Fibroblast of lung (primary cell): ENCODE data around the gene MRTO4.

Experiments
- CTCF ChIP-seq, 2 donors: IDR thresholded peaks in 1 of 2; conservative IDR thresholded peaks in 1 of 2; 1 replicate in 1 of 2; 2 replicates in 1 of 2; pipeline ENCODE4 v1.5.1; 2011 to 2012; ENCODE audit warnings: low read length in 2 of 2, control low read depth in 1 of 2, inconsistent platforms in 1 of 2, low read depth in 1 of 2, mild to moderate bottlenecking in 1 of 2
- EZH2 ChIP-seq: IDR thresholded peaks from 2 replicates; pipeline ENCODE4 v1.5.1; 2012; ENCODE audit warnings: low read length, control low read depth, mild to moderate bottlenecking; ENCODE audit errors: missing control alignments

DNA sequence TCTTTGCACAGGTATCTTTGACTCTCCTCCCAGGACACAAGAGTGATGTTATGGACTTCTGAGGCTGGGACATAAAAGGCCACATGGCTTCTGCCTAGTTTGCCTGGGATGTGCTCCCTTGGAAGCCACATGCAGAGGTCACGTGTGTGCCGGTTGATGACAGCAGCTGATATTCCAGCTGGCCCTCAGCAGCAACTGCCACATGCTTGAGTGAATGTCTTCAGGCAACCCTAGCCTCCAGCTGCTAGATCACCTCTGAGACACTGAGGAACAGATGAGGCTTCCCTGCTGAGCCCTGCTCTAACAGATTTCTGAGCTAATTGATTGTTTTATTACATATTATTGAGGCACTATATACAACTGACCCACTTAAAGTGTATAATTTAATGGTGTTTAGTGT, 48.6 kb downstream of the MRTO4 start:
- TF ChIP-seq CTCF (conservative IDR thresholded peaks at IDR 0.05 in 1 of 2, IDR thresholded peaks at IDR 0.05 in 1 of 2; ENCODE audit: low read depth in 1 of 2, low read length in 2 of 2) (no peak), EZH2 (no peak)
